HepG2 (cell line): ENCODE data around the gene DCTN2. TPM values are rescaled to one million over a fixed set of nuclear protein-coding genes. Genes with fewer than 3 reads are reported as not detected.

Experiments used
- ATAC-seq: fragments of 200-7000 bp; cut with Tn5 transposase; 3 replicates; pipeline ENCODE4 v1.9.1; 2020; ENCODE audit warnings: mild to moderate bottlenecking, moderate library complexity
- BruUV-seq: library from RNA; stranded (reverse); fragments of 400-500 nt; replicated peaks from 2 replicates; lab custom pipeline; 2021; lab: Mats Ljungman, UMichigan
- CTCF ChIA-PET: fragments of 300-600 bp; formaldehyde crosslinking; extraction: SDS; loops from one replicate; lab custom pipeline; 2021; ENCODE audit warnings: low total read pairs, inconsistent platforms, low intra/inter-chr PET ratio; lab: Yijun Ruan, JAX
- POLR2A ChIA-PET: fragments of 350-600 bp; sonication (Branson Sonifier 250); formaldehyde crosslinking; loops from one replicate; lab custom pipeline; 2020; ENCODE audit warnings: antibody characterized with exemption, inconsistent platforms; lab: Yijun Ruan, JAX
- DNase-seq: peaks from one replicate; pipeline ENCODE4 v3.0.0-alpha.2; 2015; ENCODE audit warnings: low spot score
- FAIRE-seq: peaks from 3 replicates; lab custom pipeline; 2011; peaks lifted over from hg19 to GRCh38; lab: Jason Lieb, UNC
- H2AFZ ChIP-seq: one replicate; pipeline ENCODE4 v1.6.1; 2011; ENCODE audit warnings: low read length, inconsistent platforms
- H3K27ac ChIP-seq: fragments of 300-600 bp; 3 replicates; pipeline ENCODE4 v1.8.0; 2011; ENCODE audit warnings: mixed run types, mild to moderate bottlenecking, mixed read lengths, low read length, inconsistent platforms; ENCODE audit not compliant: insufficient read depth; ENCODE audit errors: extremely low read length
- H3K27me3 ChIP-seq, 2 experiments: fragments of 200-600 bp in 1 of 2; 2 replicates in 1 of 2; 3 replicates in 1 of 2; pipeline versions ENCODE4 v1.6.0 to v1.8.0; 2011; ENCODE audit warnings: low read length in 2 of 2, mild to moderate bottlenecking in 2 of 2, moderate library complexity in 2 of 2, inconsistent platforms in 1 of 2; ENCODE audit not compliant: insufficient read depth in 2 of 2, control insufficient read depth in 1 of 2
- H3K36me3 ChIP-seq, 2 experiments: fragments of 200-600 bp in 1 of 2; replicated peaks in 1 of 2; 2 replicates in 1 of 2; 3 replicates in 1 of 2; pipeline versions ENCODE4 v1.5.1 to v1.8.0; 2011; ENCODE audit warnings: low read length in 2 of 2, inconsistent platforms in 1 of 2; ENCODE audit not compliant: insufficient read depth in 2 of 2, control insufficient read depth in 1 of 2
- H3K4me1 ChIP-seq: 2 replicates; pipeline ENCODE4 v1.5.1; 2012; ENCODE audit warnings: low read length, inconsistent platforms; ENCODE audit not compliant: insufficient read depth
- H3K4me2 ChIP-seq: 2 replicates; pipeline ENCODE4 v1.6.0; 2011; ENCODE audit warnings: low read depth, low read length, inconsistent platforms
- H3K4me3 ChIP-seq, 3 experiments: fragments of 200-600 bp in 1 of 3; sonication (generic), shearing (Covaris generic) in 1 of 3; replicated peaks in 1 of 3; 2 replicates each; pipeline ENCODE4 v1.5.1; 2011 to 2016; ENCODE audit warnings: low read length in 3 of 3, inconsistent platforms in 2 of 3, low read depth in 2 of 3, mild to moderate bottlenecking in 2 of 3, control low read depth in 1 of 3, mixed read lengths in 1 of 3; ENCODE audit not compliant: insufficient read depth in 1 of 3
- H3K79me2 ChIP-seq: one replicate; pipeline ENCODE4 v1.6.1; 2011; ENCODE audit warnings: low read length, inconsistent platforms; ENCODE audit not compliant: insufficient read depth
- H3K9ac ChIP-seq: 2 replicates; pipeline ENCODE4 v1.6.0; 2011; ENCODE audit warnings: mild to moderate bottlenecking, low read depth, low read length, inconsistent platforms; ENCODE audit not compliant: insufficient read depth
- H3K9me3 ChIP-seq: 2 replicates; pipeline ENCODE4 v1.5.1; 2012; ENCODE audit warnings: mild to moderate bottlenecking, low read length
- H4K20me1 ChIP-seq: 2 replicates; pipeline ENCODE4 v1.6.0; 2011; ENCODE audit warnings: inconsistent platforms, mild to moderate bottlenecking, low read length, moderate library complexity; ENCODE audit not compliant: insufficient read depth
- POLR2A ChIP-seq, 2 experiments: IDR thresholded peaks; 2 replicates each; pipeline ENCODE4 v1.6.1; 2011; ENCODE audit warnings: low read depth in 2 of 2, low read length in 2 of 2, mild to moderate bottlenecking in 1 of 2, moderate library complexity in 1 of 2; ENCODE audit not compliant: insufficient read depth in 1 of 2
- POLR2G ChIP-seq: fragments of 200-400 bp; formaldehyde crosslinking; IDR thresholded peaks from 2 replicates; pipeline ENCODE4 v1.6.1; 2018; ENCODE audit warnings: mild to moderate bottlenecking, low read depth, low read length, moderate library complexity
- RBFOX2 ChIP-seq: fragments of 200-400 bp; formaldehyde crosslinking; IDR thresholded peaks from 2 replicates; pipeline ENCODE4 v1.6.1; 2017; ENCODE audit warnings: low read depth, mild to moderate bottlenecking, low read length
- SNRNP70 ChIP-seq: fragments of 200-400 bp; formaldehyde crosslinking; IDR thresholded peaks from 2 replicates; pipeline ENCODE4 v1.6.1; 2017; ENCODE audit warnings: mild to moderate bottlenecking, low read depth, low read length, moderate library complexity
- ZBTB38 ChIP-seq: sonication (generic); formaldehyde crosslinking; IDR thresholded peaks from 2 replicates; pipeline ENCODE4 v1.5.1; 2020; ENCODE audit warnings: mild to moderate bottlenecking, missing genetic modification reagents
- ZC3H13 ChIP-seq: sonication (generic); formaldehyde crosslinking; IDR thresholded peaks from 2 replicates; pipeline ENCODE4 v1.8.1; 2023; ENCODE audit warnings: mild to moderate bottlenecking, missing genetic modification reagents, moderate library complexity
- ZNF235 ChIP-seq: sonication (generic); formaldehyde crosslinking; IDR thresholded peaks from 2 replicates; pipeline ENCODE4 v1.8.1; 2023; ENCODE audit warnings: mild to moderate bottlenecking, missing genetic modification reagents, borderline replicate concordance
- ZNF318 ChIP-seq: sonication (generic); formaldehyde crosslinking; IDR thresholded peaks from 2 replicates; pipeline ENCODE4 v1.4.0; 2020; ENCODE audit warnings: mild to moderate bottlenecking, missing genetic modification reagents
- WGBS: methylation state at CpG from one replicate; pipeline ENCODE4 v1.1.6; 2017; ENCODE audit warnings: low lambda C conversion rate; 5-methylcytosine and 5-hydroxymethylcytosine counted together
- in situ Hi-C: cut with HindIII; loops from 2 replicates; pipeline ENCODE4 v1.10.0; 2017; ENCODE audit warnings: low pct_unique_long_range_greater_than_20kb; ENCODE audit not compliant: extremely low pct_ligation_motif_present
- intact Hi-C: fragments of 100-400 bp; cut with micrococcal nuclease; formaldehyde crosslinking; loops from one replicate; pipeline ENCODE4 v1.10.0; 2022; ENCODE audit not compliant: unreplicated experiment
- polyA plus RNA-seq, 8 experiments: library from polyadenylated mRNA; depleted of rRNA in 3 of 8; stranded (reverse) in 7 of 8; unstranded in 1 of 8; fragments of >200 nt; fragmentation: Illumina TruSeq in 4 of 8; extraction: Trizol in 4 of 8; gene quantifications; 2 replicates each; pipeline versions ENCODE4 v1.2.1 to v1.2.3, GENCODE V29; 2011 to 2016; ENCODE audit warnings: low read depth in 4 of 8, missing spikeins in 1 of 8, mixed read lengths in 1 of 8; ENCODE audit not compliant: insufficient read depth in 1 of 8
- total RNA-seq, 5 experiments: library from RNA; depleted of rRNA; stranded (reverse); fragments of >200 nt; fragmentation: Illumina TruSeq; extraction: Trizol; gene quantifications; 2 replicates each; pipeline ENCODE4 v1.2.3, GENCODE V29; 2016; ENCODE audit warnings: low read depth in 1 of 5
- TF ChIP-seq, protein P1 (sequence below): sonication (generic); formaldehyde crosslinking; conservative IDR thresholded peaks from 2 replicates; pipeline ENCODE4 v1.8.0; 2022; ENCODE audit warnings: missing genetic modification reagents

Gene DCTN2
- total and polyA plus RNA-seq, 2 of the 13 experiments (the other 11 are each of a cell fraction or from before 2014, with no cell fraction given): 72.0 to 77.4 TPM

- no TSS peak for BruUV-seq
- in situ Hi-C loops (no loop called here), intact Hi-C loops (no loop called here)
- no peak overlapping the region for H2AFZ ChIP-seq
- H3K27ac ChIP-seq: no peak overlapping the region
- peaks cover 32% of the 10 kb centered on the region for H4K20me1 ChIP-seq
- TF ChIP-seq RBFOX2 (peak; percentile 54), ZC3H13 (peak; percentile 82), POLR2A (IDR thresholded peaks at IDR 0.05; ENCODE audit: insufficient read depth in 1 of 2, low read depth in 2 of 2, low read length in 2 of 2) (peak in 1 of 2 experiments; percentile 55; a peak in 2 of 4 replicates), POLR2G (peak; percentile 46; the same call in 1 of the 2 replicates), ZNF318 (CRISPR knock-in tag) (peak; percentile 92), SNRNP70 (no peak), ZNF235 (CRISPR knock-in tag) (no peak), ZBTB38 (CRISPR knock-in tag) (0 out of 2 replicates have a peak, but pooled peaks have one; percentile 23)
- TF ChIP-seq, protein P1, sequence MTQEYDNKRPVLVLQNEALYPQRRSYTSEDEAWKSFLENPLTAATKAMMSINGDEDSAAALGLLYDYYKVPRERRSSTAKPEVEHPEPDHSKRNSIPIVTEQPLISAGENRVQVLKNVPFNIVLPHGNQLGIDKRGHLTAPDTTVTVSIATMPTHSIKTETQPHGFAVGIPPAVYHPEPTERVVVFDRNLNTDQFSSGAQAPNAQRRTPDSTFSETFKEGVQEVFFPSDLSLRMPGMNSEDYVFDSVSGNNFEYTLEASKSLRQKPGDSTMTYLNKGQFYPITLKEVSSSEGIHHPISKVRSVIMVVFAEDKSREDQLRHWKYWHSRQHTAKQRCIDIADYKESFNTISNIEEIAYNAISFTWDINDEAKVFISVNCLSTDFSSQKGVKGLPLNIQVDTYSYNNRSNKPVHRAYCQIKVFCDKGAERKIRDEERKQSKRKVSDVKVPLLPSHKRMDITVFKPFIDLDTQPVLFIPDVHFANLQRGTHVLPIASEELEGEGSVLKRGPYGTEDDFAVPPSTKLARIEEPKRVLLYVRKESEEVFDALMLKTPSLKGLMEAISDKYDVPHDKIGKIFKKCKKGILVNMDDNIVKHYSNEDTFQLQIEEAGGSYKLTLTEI: no peak
- H3K4me2 ChIP-seq: no peak overlapping the region
- FAIRE-seq (no peak), DNase-seq (no peak), ATAC-seq (no peak; the same call in 2 of the 3 replicates)
- ChIA-PET POLR2A (interaction anchor here (0.7 to 7.8 kb wide), 4 partner anchors 12 to 1556 kb away, joined by 3 to 90 read pairs (median 7); partner anchors contain the start of gene DCTN2), CTCF (no interaction called here)
- no peaks in the 10 kb centered on the region for H3K9me3 ChIP-seq
- H3K9ac ChIP-seq: no peak overlapping the region
- no peak overlapping the region for H3K4me3 ChIP-seq
- 98% methylated on average over 9 of the region's 9 CpGs for WGBS
- H3K36me3 ChIP-seq: peaks cover 32 to 67% of the 10 kb centered on the region in 2 experiments
- peaks cover 18% of the 10 kb centered on the region for H3K4me1 ChIP-seq
- peaks cover 20% of the 10 kb centered on the region for H3K79me2 ChIP-seq
- no peaks in the 10 kb centered on the region; a peak in 1 of 5 replicates for H3K27me3 ChIP-seq
Observed at GRCh38 chr12:57514720-57515407, 32.1 kb downstream of the DCTN2 start.
